AG09309 (cell line): Measurements from ENCODE around the gene LY6G6F.
A peak's percentile ranks its signal among the peaks of the same experiment; 100 is the strongest.

Experiments used
- DNase-seq: peaks from one replicate; pipeline ENCODE4 v3.0.0-alpha.2; 2010; ENCODE audit warnings: low read depth
- H3K4me3 ChIP-seq: 2 replicates; pipeline ENCODE4 v1.5.1; 2011; ENCODE audit warnings: mild to moderate bottlenecking, low read depth, low read length, moderate library complexity; ENCODE audit not compliant: control insufficient read depth
- TF ChIP-seq, protein P1 (sequence below): IDR thresholded peaks from 2 replicates; pipeline ENCODE4 v1.5.1; 2011; ENCODE audit warnings: mild to moderate bottlenecking, low read depth, low read length, inconsistent platforms; ENCODE audit not compliant: insufficient read depth, control insufficient read depth; ENCODE audit errors: missing control alignments

LY6G6F gene

GRCh38 chr6:31693535-31693934 lies 13.1 kb upstream of the LY6G6F start:
- H3K4me3 ChIP-seq = no peak overlapping the region
- no peak for DNase-seq
- TF ChIP-seq, protein P1, sequence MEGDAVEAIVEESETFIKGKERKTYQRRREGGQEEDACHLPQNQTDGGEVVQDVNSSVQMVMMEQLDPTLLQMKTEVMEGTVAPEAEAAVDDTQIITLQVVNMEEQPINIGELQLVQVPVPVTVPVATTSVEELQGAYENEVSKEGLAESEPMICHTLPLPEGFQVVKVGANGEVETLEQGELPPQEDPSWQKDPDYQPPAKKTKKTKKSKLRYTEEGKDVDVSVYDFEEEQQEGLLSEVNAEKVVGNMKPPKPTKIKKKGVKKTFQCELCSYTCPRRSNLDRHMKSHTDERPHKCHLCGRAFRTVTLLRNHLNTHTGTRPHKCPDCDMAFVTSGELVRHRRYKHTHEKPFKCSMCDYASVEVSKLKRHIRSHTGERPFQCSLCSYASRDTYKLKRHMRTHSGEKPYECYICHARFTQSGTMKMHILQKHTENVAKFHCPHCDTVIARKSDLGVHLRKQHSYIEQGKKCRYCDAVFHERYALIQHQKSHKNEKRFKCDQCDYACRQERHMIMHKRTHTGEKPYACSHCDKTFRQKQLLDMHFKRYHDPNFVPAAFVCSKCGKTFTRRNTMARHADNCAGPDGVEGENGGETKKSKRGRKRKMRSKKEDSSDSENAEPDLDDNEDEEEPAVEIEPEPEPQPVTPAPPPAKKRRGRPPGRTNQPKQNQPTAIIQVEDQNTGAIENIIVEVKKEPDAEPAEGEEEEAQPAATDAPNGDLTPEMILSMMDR = no peak

DNA sequence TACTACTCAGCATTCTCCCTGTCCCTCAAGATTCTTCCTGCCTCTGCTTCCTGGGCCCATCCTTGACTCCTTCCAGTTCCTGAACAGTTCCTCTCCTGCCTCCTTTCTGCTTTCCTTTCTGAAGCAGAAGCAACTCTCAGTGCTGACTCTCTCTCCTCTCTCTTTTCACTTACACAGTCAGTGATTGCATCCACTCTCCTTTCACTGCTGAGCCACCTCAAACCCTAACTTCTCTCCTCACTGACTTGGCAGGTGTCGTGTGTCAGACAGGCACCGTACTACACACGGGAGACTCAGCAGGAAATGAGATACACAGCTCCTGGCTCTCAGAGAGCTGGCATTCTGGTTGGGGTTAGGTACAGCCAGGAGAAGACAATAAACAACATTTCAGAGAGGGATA lies 9.1 kb upstream of the LY6G6F start:
- no peak for DNase-seq

DNA sequence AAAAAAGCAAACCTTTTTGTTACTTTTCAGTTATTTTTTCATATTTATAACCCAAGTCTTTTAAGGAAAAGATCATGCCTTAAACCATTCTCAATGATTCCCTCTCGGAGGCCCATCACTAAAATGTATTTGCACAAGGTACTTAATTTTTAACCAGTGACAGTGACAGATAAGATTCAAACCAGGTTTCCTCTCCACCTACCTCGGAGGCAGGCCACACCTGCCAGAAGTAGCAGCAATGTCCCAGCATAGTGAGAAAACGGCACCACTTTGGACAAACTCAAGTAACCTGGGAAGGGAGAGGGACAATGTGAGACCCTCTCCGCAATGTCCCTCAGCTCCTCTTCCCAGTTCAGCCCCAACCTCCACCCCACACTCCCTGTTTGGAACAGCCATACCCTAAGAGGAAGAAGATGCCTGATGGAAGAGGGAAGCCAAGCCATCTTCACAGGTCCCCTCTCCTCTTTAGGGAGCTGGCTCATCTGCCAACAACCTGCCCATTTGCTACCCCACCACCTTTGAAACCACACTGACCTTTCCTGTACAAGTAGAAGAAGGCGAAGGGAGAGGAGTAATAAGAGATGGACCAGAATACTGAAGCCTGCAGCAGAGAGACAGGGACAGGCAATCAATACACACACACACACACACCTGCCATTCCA lies 5.8 kb upstream of the LY6G6F start:
- TF ChIP-seq, protein P1 = no peak
- H3K4me3 ChIP-seq = no peak overlapping the region
- no peak for DNase-seq

More for the DNA sequence above, 9.1 kb upstream of the LY6G6F start:
- TF ChIP-seq, protein P1 = no peak
- H3K4me3 ChIP-seq = no peak overlapping the region

GRCh38 chr6:31701666-31702404 lies 4.8 kb upstream of the LY6G6F start:
- TF ChIP-seq, protein P1 = no peak
- peak overlapping the region; percentile 86 for H3K4me3 ChIP-seq
- DNase-seq = no peak

DNA sequence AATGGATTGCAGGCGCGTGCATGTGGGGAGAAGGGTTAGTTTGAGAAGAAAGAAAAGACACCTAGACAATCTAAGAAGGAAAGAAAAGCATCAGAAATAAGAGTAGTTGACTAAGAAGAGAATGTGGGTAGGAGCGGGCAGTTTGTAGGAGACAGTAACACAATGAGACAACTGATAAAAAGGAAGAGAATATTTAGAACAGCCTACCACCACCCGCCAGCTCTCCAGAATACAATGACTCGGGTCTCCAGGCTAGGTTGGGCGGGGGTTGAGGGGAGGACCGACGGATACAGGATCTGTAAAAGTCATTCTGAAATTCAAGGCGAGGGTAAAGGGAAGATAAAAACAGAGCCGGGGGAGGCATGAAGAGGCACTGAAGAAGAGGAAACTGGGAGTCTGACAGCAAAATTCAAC lies 4.3 kb upstream of the LY6G6F start:
- DNase-seq = no peak
- H3K4me3 ChIP-seq = peak overlapping the region; percentile 86
- TF ChIP-seq, protein P1 = no peak

GRCh38 chr6:31702819-31703716 lies 3.6 kb upstream of the LY6G6F start, which contains the start of gene ABHD16A:
Gene ABHD16A (minus strand): TSS chr6:31703324. CDS start chr6:31703281, 43 bp downstream.
- TF ChIP-seq, protein P1 = peak; percentile 9
- H3K4me3 ChIP-seq = peak within 1 kb of the TSS; percentile 86
- DNase-seq = peak; percentile 90
